GM23338 (cell line): ENCODE measurements around the gene ADORA2A. TPM values are rescaled to one million over a fixed set of nuclear protein-coding genes. Genes with fewer than 3 reads are reported as not detected.

ENCODE experiments used
- ATAC-seq: fragments of 200-7000 bp; cut with Tn5 transposase; 3 replicates; pipeline ENCODE4 v1.9.1; 2020
- DNase-seq: peaks from one replicate; pipeline ENCODE4 v3.0.0-alpha.2; 2015; ENCODE audit warnings: low spot score
- H2AFZ ChIP-seq: fragments of 200-600 bp; sonication (generic); 2 replicates; pipeline ENCODE4 v1.8.0; 2016; ENCODE audit warnings: antibody characterized with exemption, mild to moderate bottlenecking, moderate library complexity
- H3F3A ChIP-seq: fragments of 200-600 bp; sonication (generic); replicated peaks from 2 replicates; pipeline ENCODE4 v1.8.0; 2017; ENCODE audit warnings: antibody characterized with exemption, mixed run types, low read depth
- H3K27ac ChIP-seq: fragments of 200-600 bp; sonication (generic); 2 replicates; pipeline ENCODE4 v1.6.1; 2016; ENCODE audit warnings: low read depth
- H3K27me3 ChIP-seq: fragments of 200-600 bp; sonication (generic); 2 replicates; pipeline ENCODE4 v1.8.0; 2016; ENCODE audit warnings: mild to moderate bottlenecking, mixed run types, moderate library complexity; ENCODE audit not compliant: insufficient read depth
- H3K36me3 ChIP-seq: fragments of 200-600 bp; sonication (generic); 2 replicates; pipeline ENCODE4 v1.8.0; 2016; ENCODE audit warnings: mild to moderate bottlenecking; ENCODE audit not compliant: insufficient read depth
- H3K4me1 ChIP-seq: fragments of 200-600 bp; sonication (generic); 2 replicates; pipeline ENCODE4 v1.8.0; 2016; ENCODE audit warnings: mild to moderate bottlenecking, moderate library complexity; ENCODE audit not compliant: insufficient read depth
- H3K4me2 ChIP-seq: fragments of 200-600 bp; sonication (generic); 2 replicates; pipeline ENCODE4 v1.7.1; 2017; ENCODE audit warnings: mixed run types
- H3K4me3 ChIP-seq: fragments of 200-600 bp; sonication (generic); 2 replicates; pipeline ENCODE4 v1.6.1; 2016; ENCODE audit warnings: mixed run types
- H3K79me2 ChIP-seq: fragments of 200-600 bp; sonication (generic); replicated peaks from 2 replicates; pipeline ENCODE4 v1.8.0; 2017; ENCODE audit warnings: mild to moderate bottlenecking; ENCODE audit not compliant: insufficient read depth
- H3K9me2 ChIP-seq: fragments of 200-600 bp; sonication (generic); 2 replicates; pipeline ENCODE4 v1.8.0; 2017; ENCODE audit not compliant: insufficient read depth
- H4K20me1 ChIP-seq: fragments of 200-600 bp; sonication (generic); replicated peaks from 2 replicates; pipeline ENCODE4 v1.8.0; 2017; ENCODE audit warnings: mild to moderate bottlenecking; ENCODE audit not compliant: insufficient read depth
- H3K27ac Mint-ChIP-seq: 2 replicates; pipeline ENCODE4 v1.8.0; 2020; ENCODE audit warnings: inconsistent platforms, mild to moderate bottlenecking, moderate library complexity, mixed read lengths
- H3K27me3 Mint-ChIP-seq: 3 replicates; pipeline ENCODE4 v1.8.0; 2022; ENCODE audit warnings: low read depth, mild to moderate bottlenecking, moderate library complexity, mixed read lengths, inconsistent platforms; ENCODE audit not compliant: insufficient read depth, poor library complexity
- H3K36me3 Mint-ChIP-seq: 3 replicates; pipeline ENCODE4 v1.8.0; 2021; ENCODE audit warnings: low read depth, mild to moderate bottlenecking, inconsistent platforms, moderate library complexity, mixed read lengths
- H3K4me1 Mint-ChIP-seq: 3 replicates; pipeline ENCODE4 v1.8.0; 2020; ENCODE audit warnings: mild to moderate bottlenecking, inconsistent platforms, mixed read lengths
- H3K4me3 Mint-ChIP-seq: 3 replicates; pipeline ENCODE4 v1.8.0; 2021; ENCODE audit warnings: moderate library complexity, mild to moderate bottlenecking, inconsistent platforms, mixed read lengths
- H3K9me3 Mint-ChIP-seq: 3 replicates; pipeline ENCODE4 v1.8.0; 2020; ENCODE audit warnings: moderate library complexity, mild to moderate bottlenecking, inconsistent platforms, mixed read lengths
- CREB1 ChIP-seq: fragments of 250-450 bp; sonication (Bioruptor Pico); IDR thresholded peaks from 2 replicates; pipeline ENCODE4 v1.5.0; 2020; ENCODE audit warnings: low read depth, mild to moderate bottlenecking, moderate library complexity
- ETS1 ChIP-seq: IDR thresholded peaks from 2 replicates; pipeline ENCODE4 v1.6.1; 2016; ENCODE audit warnings: antibody characterized with exemption
- EZH2phosphoT487 ChIP-seq: fragments of 200-600 bp; sonication (generic); IDR thresholded peaks from one replicate; pipeline ENCODE4 v1.8.1; 2018; ENCODE audit warnings: antibody characterized with exemption; ENCODE audit not compliant: unreplicated experiment
- JUNB ChIP-seq: IDR thresholded peaks from one replicate; pipeline ENCODE4 v1.6.1; 2016; ENCODE audit warnings: antibody characterized with exemption; ENCODE audit not compliant: unreplicated experiment
- NANOG ChIP-seq: IDR thresholded peaks from 2 replicates; pipeline ENCODE4 v1.6.1; 2016; ENCODE audit warnings: antibody characterized with exemption, borderline replicate concordance
- POLR2AphosphoS5 ChIP-seq: IDR thresholded peaks from 2 replicates; pipeline ENCODE4 v1.6.1; 2016; ENCODE audit warnings: antibody characterized with exemption, low read depth
- REST ChIP-seq: IDR thresholded peaks from one replicate; pipeline ENCODE4 v1.6.1; 2018; ENCODE audit warnings: antibody characterized with exemption; ENCODE audit not compliant: unreplicated experiment
- ZNF331 ChIP-seq: fragments of 250-450 bp; sonication (Bioruptor Pico); IDR thresholded peaks from 2 replicates; pipeline ENCODE4 v1.5.0; 2020; ENCODE audit warnings: low read depth, mild to moderate bottlenecking, moderate library complexity
- ZNF462 ChIP-seq: fragments of 250-450 bp; sonication (Bioruptor Pico); IDR thresholded peaks from 2 replicates; pipeline ENCODE4 v1.5.0; 2020; ENCODE audit warnings: mild to moderate bottlenecking, moderate library complexity
- polyA plus RNA-seq: library from polyadenylated mRNA; unstranded; fragments of >200 nt; fragmentation: Nextera tagmentation; extraction: Ambion mirVana; gene quantifications from 2 replicates; pipeline ENCODE4 v1.2.1, GENCODE V29; 2016
- total RNA-seq: library from RNA; depleted of rRNA; stranded (reverse); fragments of >200 nt; shearing (Covaris generic); gene quantifications from 2 replicates; pipeline ENCODE4 v1.2.3, GENCODE V29; 2014

ADORA2A gene
- total and polyA plus RNA-seq, 2 experiments from 2014 or later: 4.1 to 13.5 TPM

- H3K27ac Mint-ChIP-seq: no peak overlapping the region
Observed at GRCh38 chr22:24435861-24436371, 8.5 kb downstream of the ADORA2A start.

GRCh38 chr22:24436553-24436952, 9.2 kb downstream of the ADORA2A start:
- H3K4me2 ChIP-seq: no peak overlapping the region
- DNase-seq (no peak), ATAC-seq (no peak)
- no peaks in the 10 kb centered on the region for H3F3A ChIP-seq
- H3K36me3 ChIP-seq: no peaks in the 10 kb centered on the region
- no peak overlapping the region for H3K4me3 ChIP-seq
- Mint-ChIP-seq H3K36me3 (no peaks in the 10 kb centered on the region; the same call in 2 of the 3 replicates), H3K9me3 (no peaks in the 10 kb centered on the region), H3K27me3 (peaks cover 8% of the 10 kb centered on the region), H3K4me3 (no peak overlapping the region), H3K4me1 (peaks cover 2% of the 10 kb centered on the region; the same call in 1 of the 3 replicates), H3K27ac (0 out of 2 replicates have a peak overlapping the region, but pooled peaks have one; percentile 36)
- no peaks in the 10 kb centered on the region for H3K9me2 ChIP-seq
- H3K27ac ChIP-seq: no peak overlapping the region
- no peaks in the 10 kb centered on the region for H3K27me3 ChIP-seq
- no peaks in the 10 kb centered on the region; the same call in 1 of the 2 replicates for H4K20me1 ChIP-seq
- H2AFZ ChIP-seq: no peak overlapping the region
- no peaks in the 10 kb centered on the region for H3K79me2 ChIP-seq
- no peaks in the 10 kb centered on the region for H3K4me1 ChIP-seq
- TF ChIP-seq ZNF462 (CRISPR knock-in tag) (no peak), POLR2AphosphoS5 (no peak), JUNB (no peak), CREB1 (CRISPR knock-in tag) (no peak), EZH2phosphoT487 (no peak), REST (no peak), ZNF331 (CRISPR knock-in tag) (no peak)

More at GRCh38 chr22:24435861-24436371, 8.5 kb downstream of the ADORA2A start:
- H4K20me1 ChIP-seq: no peaks in the 10 kb centered on the region; the same call in 1 of the 2 replicates
- no peaks in the 10 kb centered on the region for H3K4me1 ChIP-seq
- no peaks in the 10 kb centered on the region for H3F3A ChIP-seq
- H3K4me2 ChIP-seq: no peak overlapping the region
- no peak overlapping the region for H3K4me3 ChIP-seq
- TF ChIP-seq ETS1: no peak
- no peak for TF ChIP-seq NANOG
- no peaks in the 10 kb centered on the region for H3K36me3 Mint-ChIP-seq
- H3K27me3 Mint-ChIP-seq: peaks cover 10% of the 10 kb centered on the region
- H3K9me2 ChIP-seq: no peaks in the 10 kb centered on the region
- H3K9me3 Mint-ChIP-seq: no peaks in the 10 kb centered on the region
- no peak overlapping the region for H3K27ac ChIP-seq
- H3K79me2 ChIP-seq: no peaks in the 10 kb centered on the region
- H2AFZ ChIP-seq: no peak overlapping the region
- peaks cover 6% of the 10 kb centered on the region; the same call in 1 of the 3 replicates for H3K4me1 Mint-ChIP-seq
- no peaks in the 10 kb centered on the region for H3K36me3 ChIP-seq
- H3K4me3 Mint-ChIP-seq: no peak overlapping the region
- ATAC-seq (no peak), DNase-seq (no peak)
- H3K27me3 ChIP-seq: no peaks in the 10 kb centered on the region
